Activated T-helper 17 cell treated with anti-CD3 and anti-CD28 coated beads, Interleukin-2, amount 50 U/mL, for 72 hours (primary cell): ENCODE data around the gene RAB6B. TPM values are rescaled to one million over a fixed set of nuclear protein-coding genes. Genes with fewer than 3 reads are reported as not detected.

Experiments used
- ATAC-seq: fragments of 150-1000 bp; cut with Tn5 transposase; replicated peaks from 2 replicates; pipeline ENCODE4 v1.10.0; 2021; ENCODE audit warnings: mild to moderate bottlenecking, moderate library complexity
- H3K27ac Mint-ChIP-seq: one replicate; pipeline ENCODE4 v1.8.0; 2022; ENCODE audit warnings: mixed read lengths
- H3K27me3 Mint-ChIP-seq: one replicate; pipeline ENCODE4 v1.8.0; 2022; ENCODE audit warnings: mixed read lengths
- H3K36me3 Mint-ChIP-seq: one replicate; pipeline ENCODE4 v1.8.0; 2022; ENCODE audit warnings: low read depth, mild to moderate bottlenecking, mixed read lengths
- H3K4me1 Mint-ChIP-seq: one replicate; pipeline ENCODE4 v1.8.0; 2022; ENCODE audit warnings: mixed read lengths
- H3K4me3 Mint-ChIP-seq: one replicate; pipeline ENCODE4 v1.8.0; 2022; ENCODE audit warnings: mild to moderate bottlenecking, mixed read lengths
- H3K9me3 Mint-ChIP-seq: one replicate; pipeline ENCODE4 v1.8.0; 2022; ENCODE audit warnings: mixed read lengths
- total RNA-seq, 2 donors: library from RNA; stranded (reverse); gene quantifications; one replicate each; pipeline ENCODE4 v1.2.3, GENCODE V29; 2022

The RAB6B gene
- total RNA-seq, 2 donors from 2014 or later: 0.19 to 3.1 TPM

DNA sequence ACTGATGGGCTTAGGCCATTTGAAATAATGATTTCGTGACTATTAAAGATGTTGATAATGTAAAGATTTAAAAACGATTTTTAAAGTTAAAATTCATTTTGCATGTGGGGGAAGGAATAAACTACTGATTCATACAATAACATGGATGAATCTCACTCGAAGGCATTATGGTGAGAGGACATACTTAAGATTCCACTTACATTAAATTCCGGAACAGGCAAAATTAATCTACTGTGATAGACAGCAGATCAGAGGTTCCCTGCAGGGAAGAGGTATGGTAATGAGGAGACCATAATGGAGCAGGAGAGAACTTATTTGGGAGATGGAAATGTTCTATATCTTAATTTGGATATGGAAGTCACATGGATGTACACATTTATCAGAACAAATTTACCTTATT is 28.4 kb upstream of the RAB6B start:
- Mint-ChIP-seq H3K9me3 (no peaks in the 10 kb centered on the region), H3K36me3 (no peaks in the 10 kb centered on the region), H3K27me3 (peaks cover 18% of the 10 kb centered on the region), H3K4me3 (no peak overlapping the region), H3K27ac (no peak overlapping the region), H3K4me1 (peaks cover 5% of the 10 kb centered on the region)
- no peak for ATAC-seq

DNA sequence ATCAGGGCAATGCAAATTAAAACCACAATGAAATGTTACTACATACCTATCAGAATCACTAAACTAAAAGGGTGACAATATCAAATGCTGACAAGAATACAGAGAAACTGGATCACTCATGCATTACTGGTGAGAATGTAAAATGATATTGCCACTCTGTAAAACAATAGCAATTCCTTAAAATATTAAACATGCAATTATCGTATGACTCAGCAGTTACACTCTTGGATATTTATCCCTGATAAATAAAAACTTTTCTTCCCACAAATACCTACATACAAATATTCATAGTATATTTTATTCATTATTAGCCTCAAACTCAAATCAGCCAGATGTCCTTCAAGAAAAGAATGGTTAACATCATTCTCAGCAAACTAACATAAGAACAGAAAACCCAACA is 25.9 kb upstream of the RAB6B start:
- Mint-ChIP-seq H3K27me3 (peaks cover 25% of the 10 kb centered on the region), H3K36me3 (no peaks in the 10 kb centered on the region), H3K27ac (no peak overlapping the region), H3K4me1 (no peaks in the 10 kb centered on the region), H3K9me3 (no peaks in the 10 kb centered on the region), H3K4me3 (no peak overlapping the region)
- ATAC-seq: no peak

DNA sequence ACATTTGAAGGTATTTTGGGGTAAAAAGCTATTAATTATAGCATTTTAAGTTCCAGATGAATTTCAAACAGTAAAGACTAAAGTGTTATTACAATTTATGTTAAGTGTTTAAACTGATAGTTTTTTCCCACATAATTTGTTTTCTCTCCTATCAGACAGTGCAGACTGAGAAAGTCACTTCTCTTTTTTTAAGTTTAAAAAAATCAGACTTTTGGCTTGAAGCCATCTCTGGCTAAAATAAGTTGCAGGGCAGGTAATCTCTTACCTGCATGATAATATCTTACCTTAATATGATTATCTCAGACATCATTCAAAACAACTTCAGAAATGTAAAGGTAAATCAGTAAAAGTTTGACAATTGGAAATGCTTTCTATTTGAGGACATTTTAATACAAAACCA is 21.5 kb upstream of the RAB6B start:
- no peak for ATAC-seq
- Mint-ChIP-seq H3K27me3 (peaks cover 30% of the 10 kb centered on the region), H3K9me3 (no peaks in the 10 kb centered on the region), H3K27ac (no peak overlapping the region), H3K36me3 (no peaks in the 10 kb centered on the region), H3K4me1 (no peaks in the 10 kb centered on the region), H3K4me3 (no peak overlapping the region)

DNA sequence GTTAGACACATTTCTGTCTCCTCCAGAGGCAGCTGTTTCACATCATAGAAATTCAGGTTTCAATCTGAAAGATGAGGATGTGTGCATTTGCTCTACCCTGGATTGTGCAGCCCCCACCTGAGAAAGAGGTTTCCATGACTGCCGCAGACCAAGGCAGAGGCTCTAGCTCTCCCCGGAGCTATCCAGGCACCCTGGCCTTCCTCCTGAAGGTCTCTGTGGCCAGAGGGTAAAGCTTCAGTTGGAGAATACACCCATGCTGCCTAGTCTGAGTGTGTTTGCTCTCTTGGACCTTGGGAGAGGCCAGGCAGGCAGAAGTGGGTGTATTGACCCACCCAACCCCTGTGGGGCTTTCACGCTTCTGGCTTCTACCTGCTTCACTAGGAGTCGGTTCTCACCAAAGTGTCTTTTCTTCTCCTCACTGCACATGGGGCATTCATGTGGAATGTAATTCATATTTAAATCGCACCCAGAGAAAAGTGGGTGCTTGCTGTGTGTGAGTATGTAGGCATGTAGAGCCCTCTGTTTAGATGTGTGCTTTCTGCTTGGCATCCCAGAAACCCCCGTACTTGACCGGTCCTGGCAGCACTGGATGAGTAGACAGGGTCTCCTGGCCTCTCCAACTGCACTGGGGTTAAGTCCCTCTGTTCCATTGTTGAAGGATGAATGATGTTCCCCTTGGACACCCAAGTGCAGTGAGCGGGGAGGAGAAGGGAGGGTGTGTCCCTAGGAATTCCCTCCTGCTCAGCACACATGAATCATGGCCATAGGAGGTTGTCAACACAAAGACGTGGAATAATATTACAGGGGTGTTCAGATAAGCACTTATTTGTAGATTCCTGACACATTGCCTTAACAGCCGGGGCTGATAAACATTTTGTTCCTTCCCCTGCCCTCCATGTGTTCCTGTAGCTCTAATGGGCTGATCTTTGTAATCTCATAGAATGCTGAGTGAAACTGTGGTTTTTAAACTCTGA is 20.3 kb upstream of the RAB6B start:
- no peaks in the 10 kb centered on the region for H3K36me3 Mint-ChIP-seq
- no peaks in the 10 kb centered on the region for H3K9me3 Mint-ChIP-seq

DNA sequence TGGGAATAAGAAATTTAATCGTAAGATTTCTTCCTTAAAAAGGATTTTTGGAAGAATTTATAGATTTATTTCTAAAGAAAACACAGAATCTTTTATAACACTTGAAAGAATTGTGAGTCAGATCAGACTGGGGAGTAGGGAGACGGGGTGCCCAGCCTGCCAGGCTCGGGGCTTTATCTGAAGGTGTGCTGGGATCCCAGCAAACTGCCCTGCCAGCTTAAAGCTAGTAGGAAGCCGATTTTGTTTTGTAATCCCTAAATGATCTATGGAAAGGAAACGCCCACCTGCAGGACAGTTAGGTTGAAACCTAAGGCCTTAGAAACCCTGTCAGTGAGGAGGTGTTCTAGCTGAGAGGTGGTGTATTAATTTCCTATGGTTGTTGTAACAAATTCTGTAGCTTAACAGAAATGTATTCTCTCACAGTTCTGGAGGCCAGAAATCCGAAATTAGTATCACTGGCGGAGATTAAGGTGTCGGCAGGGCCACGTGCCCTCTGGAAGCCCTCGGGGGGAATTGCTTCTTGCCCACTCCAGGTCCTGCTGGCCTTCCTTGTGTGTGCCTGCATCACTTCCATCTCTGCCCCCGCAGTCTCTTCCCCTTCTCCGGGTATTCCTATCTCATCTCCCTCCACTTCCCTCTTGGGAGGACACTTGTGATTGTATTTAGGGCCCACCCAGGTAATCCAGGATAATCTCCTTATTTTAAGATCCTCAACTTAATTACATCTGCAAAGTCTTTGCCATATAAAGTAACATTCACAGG is 19.3 kb upstream of the RAB6B start:
- Mint-ChIP-seq H3K4me3 (no peak overlapping the region), H3K27me3 (peaks cover 23% of the 10 kb centered on the region), H3K9me3 (no peaks in the 10 kb centered on the region), H3K27ac (no peak overlapping the region), H3K4me1 (no peaks in the 10 kb centered on the region), H3K36me3 (no peaks in the 10 kb centered on the region)
- no peak for ATAC-seq

More for the DNA sequence above, 20.3 kb upstream of the RAB6B start:
- no peak overlapping the region for H3K4me3 Mint-ChIP-seq
- ATAC-seq: no peak
- H3K27ac Mint-ChIP-seq: no peak overlapping the region
- H3K27me3 Mint-ChIP-seq: peaks cover 30% of the 10 kb centered on the region
- H3K4me1 Mint-ChIP-seq: no peaks in the 10 kb centered on the region

DNA sequence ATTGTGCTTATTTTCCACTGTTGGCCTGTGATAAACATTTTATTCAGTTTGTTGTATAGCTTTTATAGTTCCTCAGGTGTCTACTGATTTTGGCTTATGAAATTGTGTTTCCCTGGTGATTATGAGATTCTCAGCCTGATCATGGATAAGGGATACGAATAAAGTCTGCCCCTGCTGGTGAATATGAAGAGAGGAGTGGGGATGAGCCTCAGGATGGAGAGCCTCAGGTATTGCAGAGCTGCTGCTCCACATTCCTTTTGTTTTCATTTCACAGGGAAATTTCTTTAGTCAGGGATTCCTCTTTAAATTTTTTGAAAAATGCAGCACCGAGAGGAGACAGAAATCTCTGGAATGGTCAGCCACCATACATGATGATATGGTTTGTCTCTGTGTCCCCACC is 14.7 kb upstream of the RAB6B start:
- Mint-ChIP-seq H3K36me3 (no peaks in the 10 kb centered on the region), H3K27me3 (peaks cover 11% of the 10 kb centered on the region), H3K9me3 (no peaks in the 10 kb centered on the region), H3K4me1 (no peaks in the 10 kb centered on the region), H3K27ac (no peak overlapping the region), H3K4me3 (no peak overlapping the region)
- no peak for ATAC-seq

DNA sequence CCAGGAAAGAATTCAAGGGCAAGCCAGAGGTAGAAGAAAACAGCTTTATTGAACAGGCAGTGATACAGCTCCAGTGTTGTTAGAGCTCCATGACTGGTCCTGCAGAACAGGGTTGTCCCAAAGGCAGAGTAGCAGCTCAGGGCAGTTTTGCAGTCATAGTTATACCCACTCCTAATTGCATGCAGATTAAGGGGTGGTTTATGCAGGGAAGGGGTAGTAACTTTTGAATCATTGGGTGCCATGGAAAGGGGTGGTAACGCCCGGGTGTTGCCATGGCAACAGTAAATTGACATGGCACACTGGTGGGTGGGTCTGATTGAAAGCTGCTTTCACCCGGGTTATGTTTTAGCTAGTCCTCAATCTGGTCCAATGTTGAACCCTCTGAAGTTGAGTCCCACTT is 9.7 kb upstream of the RAB6B start:
- Mint-ChIP-seq H3K9me3 (no peaks in the 10 kb centered on the region), H3K36me3 (no peaks in the 10 kb centered on the region), H3K27ac (no peak overlapping the region), H3K27me3 (peaks cover 12% of the 10 kb centered on the region), H3K4me1 (no peaks in the 10 kb centered on the region), H3K4me3 (no peak overlapping the region)
- ATAC-seq: no peak

DNA sequence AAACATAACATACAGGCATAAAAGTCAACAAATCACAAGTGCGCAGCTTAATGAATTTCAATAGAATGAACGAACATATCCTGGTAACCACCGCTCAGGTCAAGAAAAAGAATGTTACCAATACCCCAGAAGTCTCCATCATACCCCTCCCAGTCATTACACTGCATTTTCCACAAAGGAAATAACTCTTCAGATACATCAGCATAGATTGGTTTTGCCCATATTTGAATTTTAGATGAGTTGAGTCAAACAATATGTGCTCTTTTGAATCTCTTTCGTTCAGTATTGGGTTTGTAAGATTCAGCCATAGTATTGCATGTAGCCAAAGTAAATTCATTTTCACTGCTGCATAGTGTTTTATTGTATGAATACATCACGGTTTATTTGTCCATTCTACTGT is 6.2 kb upstream of the RAB6B start:
- Mint-ChIP-seq H3K27me3 (peaks cover 19% of the 10 kb centered on the region), H3K4me3 (no peak overlapping the region), H3K4me1 (no peaks in the 10 kb centered on the region), H3K27ac (no peak overlapping the region), H3K9me3 (no peaks in the 10 kb centered on the region), H3K36me3 (no peaks in the 10 kb centered on the region)
- no peak for ATAC-seq

DNA sequence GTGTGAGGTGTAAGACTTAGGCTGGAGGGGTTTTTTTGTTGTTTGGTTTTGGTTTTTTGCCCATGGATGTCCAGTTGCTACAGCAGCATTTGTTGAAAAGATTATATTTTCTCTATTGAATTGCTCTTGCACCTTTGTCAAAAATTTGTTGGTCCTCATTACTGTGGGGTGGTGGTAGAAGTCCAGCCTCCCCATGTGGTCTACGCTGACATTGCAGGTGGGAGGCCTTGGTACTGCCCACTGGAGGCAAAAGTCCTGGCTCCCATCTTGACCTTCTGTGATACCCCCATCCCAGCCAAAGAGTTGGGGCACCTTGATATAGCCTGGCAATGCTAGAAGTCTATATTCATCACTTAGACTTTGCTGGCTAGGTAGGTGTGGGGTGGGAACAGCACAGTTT is 5.4 kb upstream of the RAB6B start:
- no peak overlapping the region for H3K4me3 Mint-ChIP-seq
- ATAC-seq: no peak
- no peak overlapping the region for H3K27ac Mint-ChIP-seq
- no peaks in the 10 kb centered on the region for H3K9me3 Mint-ChIP-seq
- no peaks in the 10 kb centered on the region for H3K4me1 Mint-ChIP-seq
- H3K36me3 Mint-ChIP-seq: no peaks in the 10 kb centered on the region
- peaks cover 23% of the 10 kb centered on the region for H3K27me3 Mint-ChIP-seq

DNA sequence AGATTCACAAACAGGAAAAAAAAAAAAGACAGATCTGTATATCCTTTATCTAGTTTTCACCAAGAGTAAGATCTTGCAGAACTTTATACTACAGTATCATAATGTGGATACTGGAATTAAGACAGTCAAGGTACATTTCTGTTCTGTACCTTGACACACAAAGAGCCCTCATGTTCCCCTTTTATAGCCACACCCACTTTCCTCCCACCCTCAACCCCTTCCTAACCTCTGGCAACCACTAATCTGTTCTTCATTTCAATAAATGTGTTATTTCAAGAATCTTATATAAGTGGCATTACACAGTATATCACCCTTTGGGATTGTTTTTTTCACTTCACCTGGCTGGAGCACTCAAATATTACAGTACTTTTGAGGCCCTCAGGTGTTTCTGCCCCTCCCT is 3.6 kb upstream of the RAB6B start:
- ATAC-seq: no peak
- Mint-ChIP-seq H3K4me1 (no peaks in the 10 kb centered on the region), H3K9me3 (no peaks in the 10 kb centered on the region), H3K36me3 (no peaks in the 10 kb centered on the region), H3K27me3 (peaks cover 23% of the 10 kb centered on the region), H3K27ac (no peak overlapping the region), H3K4me3 (no peak overlapping the region)

DNA sequence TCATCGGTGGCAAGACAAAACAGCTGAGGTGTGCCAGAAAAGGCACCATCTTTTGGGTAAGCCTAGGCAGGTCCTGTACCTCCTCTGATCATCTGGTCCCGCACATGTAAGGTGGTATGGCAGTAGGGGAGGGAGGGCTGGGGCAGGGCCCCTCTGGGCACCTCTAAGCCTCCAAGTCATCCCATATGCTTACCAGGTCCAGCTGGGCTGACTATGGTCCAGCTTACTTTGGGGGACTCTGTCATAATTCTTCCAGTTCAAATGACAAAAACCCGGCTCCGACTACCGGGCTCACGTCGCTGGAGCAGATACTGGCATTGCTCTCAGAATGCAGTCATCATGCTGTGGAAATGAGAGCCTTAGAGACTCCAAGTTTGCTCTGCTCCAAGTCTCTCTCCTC is 1.9 kb upstream of the RAB6B start:
- H3K27ac Mint-ChIP-seq: no peak overlapping the region
- no peaks in the 10 kb centered on the region for H3K9me3 Mint-ChIP-seq
- ATAC-seq: no peak
- H3K36me3 Mint-ChIP-seq: no peaks in the 10 kb centered on the region
- no peaks in the 10 kb centered on the region for H3K4me1 Mint-ChIP-seq
- peaks cover 30% of the 10 kb centered on the region for H3K27me3 Mint-ChIP-seq
- no peak overlapping the region for H3K4me3 Mint-ChIP-seq

DNA sequence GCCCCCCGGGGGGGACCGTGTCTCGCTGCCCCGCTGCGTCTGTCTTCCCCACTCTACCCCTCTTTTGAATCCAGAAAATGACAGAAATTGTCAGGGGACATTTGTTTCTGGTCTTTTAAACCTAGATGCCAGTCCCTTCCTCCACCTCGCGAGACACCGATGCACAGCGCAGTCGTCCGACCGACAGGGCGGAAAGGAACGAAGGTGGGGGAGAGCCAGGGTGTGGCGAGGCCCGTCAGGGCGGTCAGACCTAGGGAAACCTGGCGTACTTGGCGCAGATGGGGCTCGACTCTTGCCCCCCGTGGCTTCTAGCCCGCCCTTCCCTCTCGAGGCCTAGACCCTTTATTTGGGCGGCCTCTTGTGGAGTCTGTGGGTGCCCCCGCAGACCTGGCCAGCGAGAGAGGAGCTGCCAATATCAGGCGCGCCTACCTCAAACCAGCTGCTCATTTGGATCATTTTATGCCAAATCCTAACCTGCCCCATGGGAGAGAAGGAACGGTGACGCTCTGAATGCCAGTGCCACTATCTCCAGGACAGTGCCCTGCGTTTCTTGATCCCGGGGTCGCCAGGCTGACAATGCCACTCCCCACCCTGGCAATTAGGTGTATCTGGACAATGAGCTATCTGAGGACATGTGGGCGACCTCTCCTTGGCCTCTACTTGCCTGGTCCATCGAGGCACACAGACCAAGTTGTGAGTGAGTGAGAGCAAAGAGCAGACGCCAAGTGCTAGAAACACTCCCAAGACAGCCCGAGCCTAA is 500 bp upstream of the RAB6B start:
- H3K27ac Mint-ChIP-seq: no peak overlapping the region
- H3K4me3 Mint-ChIP-seq: peak overlapping the region; percentile 49
- ATAC-seq: no peak
- H3K36me3 Mint-ChIP-seq: no peaks in the 10 kb centered on the region
- H3K27me3 Mint-ChIP-seq: peaks cover 28% of the 10 kb centered on the region
- no peaks in the 10 kb centered on the region for H3K4me1 Mint-ChIP-seq
- no peaks in the 10 kb centered on the region for H3K9me3 Mint-ChIP-seq

DNA sequence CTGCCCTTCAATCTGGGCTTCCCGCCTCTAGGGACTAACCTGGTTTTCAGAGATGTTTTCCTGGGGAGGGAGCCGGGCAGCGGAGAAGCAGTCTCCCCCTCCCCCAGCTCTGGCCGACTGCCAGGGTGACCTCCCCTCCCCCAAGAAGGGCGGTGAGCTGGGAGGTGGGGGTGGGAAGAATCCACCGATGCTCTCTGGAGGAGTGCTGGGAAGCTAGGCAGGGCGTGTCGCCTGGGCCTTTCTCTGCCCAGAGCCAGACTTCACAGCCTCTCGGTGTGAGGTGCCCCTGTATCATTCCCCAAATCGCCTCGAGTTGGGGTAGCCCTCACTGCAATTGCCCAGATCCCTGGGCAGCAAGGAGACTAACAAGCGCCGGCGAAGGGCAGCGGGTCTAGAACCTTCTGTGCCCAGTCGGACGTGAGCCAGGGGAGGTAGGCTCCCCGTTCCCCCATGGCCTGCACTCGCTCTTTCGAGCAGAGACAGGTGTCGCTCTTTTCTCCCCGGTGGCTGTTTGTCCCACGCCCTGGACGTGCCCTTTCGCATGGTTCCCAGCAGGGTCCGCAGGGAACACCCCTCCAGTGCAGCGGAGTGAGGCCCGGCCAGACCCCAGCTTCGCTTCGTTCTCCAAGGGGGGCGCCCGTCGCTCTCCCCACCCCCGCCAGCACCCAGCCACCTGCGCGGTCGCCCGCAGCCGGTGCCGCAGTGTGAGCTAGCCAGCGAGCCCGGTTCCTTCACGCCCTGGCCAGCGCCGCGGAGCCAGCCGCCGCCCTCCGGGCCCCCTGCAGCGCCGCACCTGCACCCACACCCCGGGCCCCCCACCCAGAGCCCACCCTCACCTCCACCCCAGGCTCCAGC is 1.1 kb downstream of the RAB6B start:
- Mint-ChIP-seq H3K9me3 (no peaks in the 10 kb centered on the region), H3K27me3 (peaks cover 32% of the 10 kb centered on the region), H3K4me1 (no peaks in the 10 kb centered on the region), H3K4me3 (peak overlapping the region; percentile 34), H3K27ac (no peak overlapping the region), H3K36me3 (no peaks in the 10 kb centered on the region)
- ATAC-seq: no peak
